IPS-11a (cell line): ENCODE measurements around the gene TLE5.

ENCODE experiments used
- H3K4me3 ChIP-seq: one replicate; pipeline ENCODE4 v1.5.1; 2013; ENCODE audit warnings: low read depth, low read length, control low read depth

TLE5 gene, protein sequence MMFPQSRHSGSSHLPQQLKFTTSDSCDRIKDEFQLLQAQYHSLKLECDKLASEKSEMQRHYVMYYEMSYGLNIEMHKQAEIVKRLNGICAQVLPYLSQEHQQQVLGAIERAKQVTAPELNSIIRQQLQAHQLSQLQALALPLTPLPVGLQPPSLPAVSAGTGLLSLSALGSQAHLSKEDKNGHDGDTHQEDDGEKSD

GRCh38 chr19:3062165-3063105 is at the start of gene TLE5:
TLE5 (minus strand) TSS chr19:3062495; CDS start chr19:3062200, 295 bp downstream.
- H3K4me3 ChIP-seq, result peak within 1 kb of the TSS; percentile 66

- no peak overlapping the region for H3K4me3 ChIP-seq
Observed at GRCh38 chr19:3111586-3112247, 49.4 kb upstream of the TLE5 start.

- H3K4me3 ChIP-seq, result no peak overlapping the region
Observed at GRCh38 chr19:3110126-3110825, 48.0 kb upstream of the TLE5 start.

GRCh38 chr19:3109491-3109890 is 47.2 kb upstream of the TLE5 start:
- H3K4me3 ChIP-seq, result no peak overlapping the region

DNA sequence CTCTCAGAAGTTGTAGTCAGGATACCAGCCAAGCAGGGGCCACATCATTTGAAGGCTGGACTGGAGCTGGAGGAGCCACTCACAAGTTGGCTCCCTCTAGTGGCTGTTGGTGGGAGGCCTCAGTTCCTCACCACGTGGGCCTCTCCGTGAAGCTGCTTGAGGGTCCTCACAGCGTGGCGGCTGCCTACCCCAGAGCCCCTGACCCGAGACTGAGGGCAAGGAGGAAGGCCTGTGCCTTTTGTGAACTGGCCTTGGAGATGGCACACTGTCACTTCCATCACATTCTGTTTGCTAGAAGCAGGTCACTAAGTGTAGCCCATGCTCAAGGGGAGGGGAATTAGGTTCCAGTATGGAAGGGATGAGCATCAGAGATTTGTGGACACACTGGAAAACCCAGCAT is 46.5 kb upstream of the TLE5 start:
- no peak overlapping the region for H3K4me3 ChIP-seq

- H3K4me3 ChIP-seq, result no peak overlapping the region
Observed at GRCh38 chr19:3107658-3108057, 45.4 kb upstream of the TLE5 start.

- no peak overlapping the region for H3K4me3 ChIP-seq
Observed at GRCh38 chr19:3106509-3107141, 44.3 kb upstream of the TLE5 start.

- no peak overlapping the region for H3K4me3 ChIP-seq
Observed at GRCh38 chr19:3105641-3106508, 43.6 kb upstream of the TLE5 start.

- no peak overlapping the region for H3K4me3 ChIP-seq
Observed at GRCh38 chr19:3104708-3104983, 42.4 kb upstream of the TLE5 start.

GRCh38 chr19:3102239-3103140 is 40.2 kb upstream of the TLE5 start:
- H3K4me3 ChIP-seq, result no peak overlapping the region

DNA sequence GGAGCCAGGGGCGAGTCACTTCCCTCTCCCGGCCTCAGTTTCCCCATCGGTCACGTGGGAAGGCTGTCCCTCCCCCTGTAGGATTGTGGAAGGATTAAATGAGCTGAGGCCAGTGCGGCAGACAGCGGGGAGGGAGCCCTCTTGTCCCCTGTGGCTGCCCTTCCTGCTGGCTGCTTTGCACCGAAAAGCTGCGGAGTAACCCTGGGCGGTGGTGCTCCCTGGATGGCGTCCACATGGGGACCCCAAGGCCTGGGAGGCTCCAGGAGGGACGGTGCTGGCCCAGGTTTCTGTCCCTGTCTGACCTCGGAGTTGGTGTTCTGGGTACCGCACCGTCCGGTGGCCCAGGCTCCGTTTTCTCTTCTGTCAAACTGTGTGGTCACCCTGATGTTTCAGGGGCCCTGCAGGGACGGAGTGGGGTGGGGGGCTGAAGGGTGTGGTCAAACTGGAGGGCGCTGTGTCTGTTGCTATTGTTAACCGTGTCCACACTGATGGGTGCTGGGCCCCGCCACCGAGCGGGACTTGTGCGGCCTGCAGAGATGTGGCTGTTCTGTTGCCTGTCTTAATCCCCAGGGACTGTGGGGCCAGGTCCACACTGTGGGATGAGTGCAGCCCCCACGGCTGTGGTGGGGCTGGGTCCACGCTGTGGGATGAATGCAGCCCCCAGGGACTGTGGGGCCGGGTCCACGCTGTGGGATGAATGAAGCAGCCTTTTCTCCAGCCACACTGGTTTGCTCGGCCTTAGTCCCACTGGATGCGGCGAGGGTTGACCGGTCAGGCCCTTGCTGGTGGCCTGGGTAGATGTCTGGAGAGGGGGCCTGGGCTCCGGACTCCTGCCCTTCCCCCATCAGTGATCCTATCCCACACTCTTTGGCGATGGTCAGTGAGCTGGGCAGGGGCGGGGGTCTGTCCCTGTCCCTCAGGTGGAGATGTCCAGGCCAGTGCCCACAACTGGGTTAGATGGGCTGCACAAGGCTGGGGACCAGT is 38.7 kb upstream of the TLE5 start:
- H3K4me3 ChIP-seq, result no peak overlapping the region

DNA sequence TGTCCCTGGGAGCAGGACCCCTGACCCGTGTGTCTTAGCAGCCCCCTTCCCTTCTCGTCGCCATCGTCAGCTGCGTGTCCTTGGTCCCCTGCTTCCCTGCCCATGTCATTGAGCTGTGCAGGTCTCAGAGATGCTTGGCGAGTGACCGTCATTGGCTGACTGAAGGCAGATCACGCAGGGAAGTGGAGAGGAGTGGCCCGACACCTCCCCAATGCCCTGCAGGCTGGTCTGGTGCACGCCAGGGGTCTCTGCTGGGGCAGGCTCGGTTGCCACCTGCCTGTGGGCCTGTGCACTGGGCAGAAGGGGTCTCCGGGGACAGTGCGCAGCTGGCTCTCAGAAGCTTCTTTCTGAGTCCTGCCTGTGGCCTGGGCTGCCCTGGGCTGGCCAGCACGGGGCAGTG is 38.0 kb upstream of the TLE5 start:
- H3K4me3 ChIP-seq, result no peak overlapping the region

DNA sequence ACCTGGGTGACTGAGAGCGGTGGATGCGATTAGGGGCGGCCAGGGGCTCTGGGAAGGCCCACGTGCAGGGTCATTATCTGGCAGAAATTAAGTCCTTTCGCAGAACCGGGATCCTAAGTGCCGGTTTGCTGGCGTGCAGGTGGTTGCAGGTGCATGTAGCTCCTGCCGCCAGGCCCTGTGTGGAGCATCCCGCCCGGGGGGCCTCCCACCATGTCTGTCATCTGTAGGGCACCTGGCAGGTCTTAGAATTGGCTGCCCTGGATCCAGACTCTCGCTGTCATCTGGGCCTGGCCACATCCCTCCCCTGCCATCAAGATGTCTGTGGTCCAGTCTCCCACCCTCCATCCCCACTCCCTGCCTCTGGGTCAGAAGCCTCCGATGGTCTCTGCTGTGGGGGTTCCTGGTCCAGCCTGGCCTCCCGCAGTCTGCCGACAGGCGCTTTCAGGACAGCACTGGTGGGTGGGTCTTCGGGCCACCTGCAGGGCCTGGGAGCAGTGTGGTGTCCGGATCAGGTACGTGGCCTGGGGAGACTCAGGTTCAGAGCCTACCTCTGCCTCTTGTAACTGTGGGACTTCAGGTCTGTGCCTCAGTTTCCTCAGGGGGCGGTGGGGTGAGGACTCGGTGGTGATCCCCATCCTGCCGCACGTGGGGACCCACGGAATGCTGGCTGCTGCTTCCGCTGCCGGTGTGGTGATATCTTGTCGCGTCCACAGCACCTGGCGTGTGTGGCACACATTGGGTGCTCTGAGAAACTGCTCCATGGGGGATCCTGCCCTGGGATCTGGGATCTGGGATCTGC is 37.3 kb upstream of the TLE5 start:
- H3K4me3 ChIP-seq, result no peak overlapping the region

DNA sequence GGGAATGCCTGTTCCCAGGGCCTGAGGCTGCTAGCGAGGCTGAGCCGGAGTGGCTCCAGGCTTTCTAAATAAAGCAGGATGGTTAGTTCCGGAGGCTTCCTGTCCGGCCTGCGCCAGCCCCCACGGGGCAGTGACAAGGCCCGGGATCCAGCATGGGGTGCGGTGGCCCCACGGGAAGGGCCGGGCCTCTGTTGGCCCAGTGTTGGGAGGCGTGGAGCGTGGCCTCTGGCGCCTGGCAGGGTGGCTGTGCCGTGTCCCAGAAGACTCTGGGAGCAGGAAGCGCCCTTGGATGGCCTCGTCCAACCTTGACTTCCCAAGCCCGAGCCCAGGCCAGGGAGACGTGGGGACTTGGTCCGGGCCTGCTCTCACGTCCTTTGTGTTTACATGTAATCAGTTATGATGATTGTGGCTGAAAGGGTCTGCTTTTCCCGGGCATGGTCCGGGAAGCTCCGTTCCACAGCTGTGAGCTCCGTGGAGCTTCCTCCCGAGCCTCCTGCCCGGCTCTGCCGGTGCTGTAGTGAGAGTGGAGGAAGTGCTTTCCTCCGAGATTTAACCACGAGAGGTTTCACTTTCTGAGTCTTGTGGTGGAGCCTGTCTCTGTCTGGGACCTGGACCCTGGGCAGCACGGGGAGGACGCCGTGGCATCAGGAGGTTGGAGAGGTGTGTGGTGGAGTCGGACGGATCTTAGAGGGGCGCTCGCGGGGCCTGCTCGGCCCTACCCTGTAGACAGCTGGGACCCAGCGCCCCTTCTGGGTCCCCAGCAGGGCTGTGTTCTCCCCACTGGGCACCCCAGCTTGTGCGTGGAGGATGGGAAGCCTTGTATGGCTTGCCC is 36.4 kb upstream of the TLE5 start:
- H3K4me3 ChIP-seq, result no peak overlapping the region

DNA sequence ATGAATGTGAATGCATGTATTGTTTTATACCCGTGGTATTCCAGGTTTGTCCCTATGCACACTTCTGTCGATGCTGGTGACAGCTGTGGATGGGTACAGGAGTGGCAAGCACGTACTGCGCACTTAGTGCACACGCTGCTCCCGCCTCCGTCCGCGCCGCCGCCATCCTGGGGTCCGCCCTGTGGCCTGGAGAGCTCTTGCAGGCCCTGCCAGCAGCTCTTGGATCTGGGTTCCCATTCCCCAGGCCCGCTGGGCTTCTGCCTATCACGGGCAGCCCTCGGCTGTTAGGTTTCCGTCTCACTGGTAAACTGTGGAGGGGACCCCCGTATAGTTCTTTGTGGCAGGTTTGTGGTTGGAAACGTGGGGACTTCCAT is 35.8 kb upstream of the TLE5 start:
- H3K4me3 ChIP-seq, result no peak overlapping the region

DNA sequence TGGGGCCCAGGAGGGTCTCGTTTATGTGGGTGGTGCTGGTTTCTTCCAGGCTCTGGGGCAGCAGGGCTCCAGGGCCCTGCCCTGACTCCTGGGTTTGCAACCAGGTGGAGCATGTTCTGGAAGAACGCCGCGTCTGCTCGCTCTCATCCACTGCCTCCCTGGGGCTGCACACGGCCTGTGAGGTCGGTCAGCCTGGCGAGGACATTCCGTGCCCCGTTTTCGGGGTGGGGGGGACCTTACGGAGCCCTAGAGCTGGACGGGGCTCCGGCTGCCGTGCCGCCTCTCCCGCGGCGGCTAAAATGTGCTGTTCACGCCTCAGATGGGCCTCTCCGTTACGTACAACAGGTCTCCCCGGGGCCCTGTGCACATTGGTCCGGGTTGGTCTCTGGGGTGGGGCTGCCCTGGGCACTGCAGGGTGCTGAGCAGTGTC is 35.2 kb upstream of the TLE5 start:
- no peak overlapping the region for H3K4me3 ChIP-seq
